ENCODE data around the gene BTG1.

BTG1 gene

DNA sequence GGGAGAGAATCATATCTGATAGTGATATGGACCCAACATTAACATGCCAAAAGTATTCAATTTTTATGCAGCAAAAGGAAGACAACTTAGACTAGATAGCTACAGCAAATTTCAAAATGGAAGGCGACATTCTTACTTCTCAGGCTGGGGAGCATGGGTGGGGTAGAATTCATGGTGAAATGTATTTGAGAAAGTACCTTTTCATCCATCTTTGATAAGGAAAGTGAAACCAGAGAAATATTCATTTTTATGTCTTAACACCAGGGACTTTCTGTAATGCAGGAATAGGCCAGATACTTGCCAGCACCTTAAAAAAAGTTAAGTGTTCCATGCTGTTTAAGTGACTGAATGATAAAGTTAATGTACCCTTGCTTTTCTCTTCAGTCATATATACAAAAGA is 13.4 kb downstream of the BTG1 start:
- DNase-seq: no peak
- H3K4me3 Mint-ChIP-seq: peak overlapping the region; percentile 67
- peaks cover 64% of the 10 kb centered on the region for H3K36me3 Mint-ChIP-seq (ENCODE audit: low read depth)
- H3K4me1 Mint-ChIP-seq (ENCODE audit: low read depth): peaks cover 91% of the 10 kb centered on the region
- H3K9me3 Mint-ChIP-seq: no peaks in the 10 kb centered on the region
- H3K27me3 Mint-ChIP-seq: no peaks in the 10 kb centered on the region
- peak overlapping the region; percentile 90 for H3K27ac Mint-ChIP-seq

- H3K36me3 Mint-ChIP-seq (ENCODE audit: low read depth): peaks cover 59% of the 10 kb centered on the region
- H3K27ac Mint-ChIP-seq: peak overlapping the region; percentile 90
- no peak for DNase-seq
- peaks cover 86% of the 10 kb centered on the region for H3K4me1 Mint-ChIP-seq (ENCODE audit: low read depth)
- H3K4me3 Mint-ChIP-seq: peak overlapping the region; percentile 67
- H3K27me3 Mint-ChIP-seq: no peaks in the 10 kb centered on the region
- H3K9me3 Mint-ChIP-seq: no peaks in the 10 kb centered on the region
These were observed 14.6 kb downstream of the BTG1 start for GRCh38 chr12:92130999-92131398.

GRCh38 chr12:92129609-92130008 is 16.0 kb downstream of the BTG1 start:
- peaks cover 87% of the 10 kb centered on the region for H3K4me1 Mint-ChIP-seq (ENCODE audit: low read depth)
- peaks cover 58% of the 10 kb centered on the region for H3K36me3 Mint-ChIP-seq (ENCODE audit: low read depth)
- H3K4me3 Mint-ChIP-seq: peak overlapping the region; percentile 67
- peak overlapping the region; percentile 90 for H3K27ac Mint-ChIP-seq
- no peak for DNase-seq
- H3K27me3 Mint-ChIP-seq: no peaks in the 10 kb centered on the region
- H3K9me3 Mint-ChIP-seq: no peaks in the 10 kb centered on the region

DNA sequence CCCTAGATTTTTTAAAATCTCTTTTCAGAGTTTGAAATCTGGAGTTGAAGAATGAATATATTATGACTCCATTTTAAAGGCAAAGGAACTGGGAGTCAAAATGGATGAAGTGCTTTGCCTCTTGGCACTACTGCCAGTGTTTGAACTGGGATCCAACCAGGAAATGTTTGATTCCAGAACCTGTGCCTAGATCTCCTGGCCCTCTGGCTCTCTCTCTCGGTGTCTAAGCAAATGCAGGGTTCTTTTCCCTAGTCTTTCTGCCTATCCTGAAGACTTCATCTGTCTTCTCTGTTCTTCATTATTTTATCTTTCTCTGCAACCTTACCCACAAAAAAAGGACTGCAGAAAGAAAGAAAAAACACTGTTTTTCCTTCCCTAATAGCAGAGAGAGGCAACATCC is 17.0 kb downstream of the BTG1 start:
- H3K36me3 Mint-ChIP-seq (ENCODE audit: low read depth): peaks cover 67% of the 10 kb centered on the region
- peak overlapping the region; percentile 90 for H3K27ac Mint-ChIP-seq
- H3K4me1 Mint-ChIP-seq (ENCODE audit: low read depth): peaks cover 87% of the 10 kb centered on the region
- no peaks in the 10 kb centered on the region for H3K9me3 Mint-ChIP-seq
- H3K27me3 Mint-ChIP-seq: no peaks in the 10 kb centered on the region
- no peak for DNase-seq
- no peak overlapping the region for H3K4me3 Mint-ChIP-seq

DNA sequence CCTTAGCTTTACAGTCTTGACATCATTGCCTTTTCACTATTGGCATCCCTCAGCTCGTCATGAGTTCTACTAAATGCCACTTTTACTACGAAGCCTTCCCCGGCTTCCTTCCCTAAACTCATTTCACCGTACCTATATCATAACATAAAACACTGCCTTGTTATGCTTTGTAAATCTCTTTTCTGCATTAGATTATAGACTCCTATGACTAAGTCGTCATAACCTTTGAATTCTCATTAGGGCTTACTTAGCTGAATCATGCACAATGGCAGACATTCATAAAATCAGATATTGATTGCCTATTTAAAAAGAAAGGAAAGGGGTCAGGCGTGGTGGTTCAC is 21.0 kb downstream of the BTG1 start:
- peak overlapping the region; percentile 85 for H3K27ac Mint-ChIP-seq
- peaks cover 63% of the 10 kb centered on the region for H3K4me1 Mint-ChIP-seq (ENCODE audit: low read depth)
- no peak for DNase-seq
- no peaks in the 10 kb centered on the region for H3K27me3 Mint-ChIP-seq
- H3K36me3 Mint-ChIP-seq (ENCODE audit: low read depth): peaks cover 76% of the 10 kb centered on the region
- peaks cover 15% of the 10 kb centered on the region for H3K9me3 Mint-ChIP-seq
- H3K4me3 Mint-ChIP-seq: no peak overlapping the region

GRCh38 chr12:92123780-92124688 is 21.6 kb downstream of the BTG1 start:
- H3K4me1 Mint-ChIP-seq (ENCODE audit: low read depth): peaks cover 63% of the 10 kb centered on the region
- peak overlapping the region; percentile 85 for H3K27ac Mint-ChIP-seq
- H3K4me3 Mint-ChIP-seq: peak overlapping the region; percentile 43
- H3K36me3 Mint-ChIP-seq (ENCODE audit: low read depth): peaks cover 76% of the 10 kb centered on the region
- H3K9me3 Mint-ChIP-seq: peaks cover 19% of the 10 kb centered on the region
- no peak for DNase-seq
- no peaks in the 10 kb centered on the region for H3K27me3 Mint-ChIP-seq

- H3K9me3 Mint-ChIP-seq: peaks cover 24% of the 10 kb centered on the region
- no peak overlapping the region for H3K27ac Mint-ChIP-seq
- H3K36me3 Mint-ChIP-seq (ENCODE audit: low read depth): peaks cover 73% of the 10 kb centered on the region
- no peak for DNase-seq
- H3K27me3 Mint-ChIP-seq: no peaks in the 10 kb centered on the region
- H3K4me1 Mint-ChIP-seq (ENCODE audit: low read depth): peaks cover 62% of the 10 kb centered on the region
- H3K4me3 Mint-ChIP-seq: no peak overlapping the region
These were observed 22.5 kb downstream of the BTG1 start for GRCh38 chr12:92122941-92123779.

GRCh38 chr12:92121826-92122225 is 23.8 kb downstream of the BTG1 start:
- Mint-ChIP-seq H3K9me3 (peaks cover 24% of the 10 kb centered on the region), H3K27ac (peak overlapping the region; percentile 2), H3K36me3 (ENCODE audit: low read depth) (peaks cover 68% of the 10 kb centered on the region), H3K27me3 (no peaks in the 10 kb centered on the region), H3K4me3 (no peak overlapping the region), H3K4me1 (ENCODE audit: low read depth) (peaks cover 60% of the 10 kb centered on the region)
- no peak for DNase-seq

- DNase-seq: no peak
- no peak overlapping the region for H3K4me3 Mint-ChIP-seq
- peak overlapping the region; percentile 48 for H3K27ac Mint-ChIP-seq
- H3K9me3 Mint-ChIP-seq: peaks cover 24% of the 10 kb centered on the region
- peaks cover 54% of the 10 kb centered on the region for H3K36me3 Mint-ChIP-seq (ENCODE audit: low read depth)
- no peaks in the 10 kb centered on the region for H3K27me3 Mint-ChIP-seq
- peaks cover 55% of the 10 kb centered on the region for H3K4me1 Mint-ChIP-seq (ENCODE audit: low read depth)
These were observed 26.7 kb downstream of the BTG1 start for GRCh38 chr12:92118826-92119536.

DNA sequence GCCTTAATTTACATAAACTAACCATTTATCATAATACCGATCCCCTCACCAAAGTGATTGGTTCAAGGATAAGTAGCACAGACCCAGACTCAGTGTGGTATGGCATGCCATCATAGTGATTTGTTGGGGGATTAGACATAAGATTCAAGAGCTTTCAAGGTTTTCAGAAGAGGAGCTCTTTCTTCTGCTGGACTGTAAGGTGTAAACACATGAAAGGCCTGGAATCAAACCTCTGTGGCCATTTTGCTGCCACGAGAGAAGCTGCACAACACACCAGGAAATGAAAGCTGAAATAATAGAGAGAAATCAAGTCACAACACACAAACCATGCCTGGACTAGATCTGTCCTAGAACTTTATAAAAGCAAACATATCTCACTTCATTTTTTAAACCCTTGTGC is 30.8 kb downstream of the BTG1 start:
- Mint-ChIP-seq H3K4me1 (ENCODE audit: low read depth) (peaks cover 69% of the 10 kb centered on the region), H3K4me3 (peak overlapping the region; percentile 30), H3K9me3 (peaks cover 9% of the 10 kb centered on the region), H3K36me3 (ENCODE audit: low read depth) (peaks cover 36% of the 10 kb centered on the region), H3K27ac (peak overlapping the region; percentile 64), H3K27me3 (no peaks in the 10 kb centered on the region)
- DNase-seq: no peak

GRCh38 chr12:92111256-92111655 is 34.4 kb downstream of the BTG1 start:
- Mint-ChIP-seq H3K4me1 (ENCODE audit: low read depth) (peaks cover 81% of the 10 kb centered on the region), H3K9me3 (no peaks in the 10 kb centered on the region), H3K27ac (peak overlapping the region; percentile 83), H3K4me3 (peak overlapping the region; percentile 51), H3K36me3 (ENCODE audit: low read depth) (peaks cover 19% of the 10 kb centered on the region), H3K27me3 (no peaks in the 10 kb centered on the region)
- no peak for DNase-seq

GRCh38 chr12:92110083-92110640 is 35.5 kb downstream of the BTG1 start:
- no peak for DNase-seq
- Mint-ChIP-seq H3K4me1 (ENCODE audit: low read depth) (peaks cover 85% of the 10 kb centered on the region), H3K27ac (peak overlapping the region; percentile 83), H3K4me3 (peak overlapping the region; percentile 51), H3K36me3 (ENCODE audit: low read depth) (peaks cover 17% of the 10 kb centered on the region), H3K9me3 (no peaks in the 10 kb centered on the region), H3K27me3 (no peaks in the 10 kb centered on the region)

DNA sequence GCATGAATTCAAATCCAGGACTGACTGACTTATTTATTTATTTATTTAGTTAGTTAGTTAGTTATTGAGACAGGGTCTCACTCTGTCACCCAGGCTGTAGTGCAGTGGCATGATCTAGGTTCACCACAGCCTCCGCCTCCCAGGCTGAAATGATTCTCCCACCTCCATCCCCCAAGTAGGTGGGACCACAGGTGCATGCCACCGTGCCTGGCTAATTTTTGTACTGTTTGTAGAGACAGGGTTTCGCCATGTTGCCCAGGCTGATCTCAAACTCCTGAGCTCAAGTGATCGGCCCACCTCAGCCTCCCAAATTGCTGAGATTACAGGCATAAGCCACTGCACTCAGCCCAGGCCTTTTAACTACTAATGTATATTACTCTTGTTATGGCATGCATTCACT is 36.0 kb downstream of the BTG1 start:
- no peak for DNase-seq
- H3K27me3 Mint-ChIP-seq: no peaks in the 10 kb centered on the region
- peaks cover 82% of the 10 kb centered on the region for H3K4me1 Mint-ChIP-seq (ENCODE audit: low read depth)
- H3K27ac Mint-ChIP-seq: peak overlapping the region; percentile 83
- peaks cover 14% of the 10 kb centered on the region for H3K36me3 Mint-ChIP-seq (ENCODE audit: low read depth)
- H3K9me3 Mint-ChIP-seq: no peaks in the 10 kb centered on the region
- no peak overlapping the region for H3K4me3 Mint-ChIP-seq

DNA sequence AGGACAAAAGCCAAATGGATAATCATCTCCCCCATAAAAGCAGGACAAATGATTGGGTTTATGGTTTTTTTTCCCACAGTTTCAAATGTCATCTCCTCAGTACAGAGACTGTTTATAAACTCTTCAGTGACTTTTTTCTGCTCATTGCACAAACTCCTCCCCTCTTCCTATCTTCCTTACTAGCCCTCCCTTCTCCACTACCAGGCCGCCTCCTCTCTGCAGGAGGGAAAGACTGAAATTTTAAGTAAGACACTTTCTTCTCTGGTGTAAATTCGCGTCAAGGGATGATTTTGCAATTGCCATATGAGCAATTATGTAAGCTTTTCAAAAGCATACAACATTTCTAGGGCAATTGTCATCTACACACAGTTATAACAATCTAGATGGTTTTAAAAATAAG is 37.0 kb downstream of the BTG1 start:
- no peak overlapping the region for H3K4me3 Mint-ChIP-seq

More for the DNA sequence above, 37.0 kb downstream of the BTG1 start:
- H3K4me1 Mint-ChIP-seq (ENCODE audit: low read depth): peaks cover 79% of the 10 kb centered on the region
- no peaks in the 10 kb centered on the region for H3K27me3 Mint-ChIP-seq
- H3K36me3 Mint-ChIP-seq (ENCODE audit: low read depth): peaks cover 13% of the 10 kb centered on the region
- H3K9me3 Mint-ChIP-seq: no peaks in the 10 kb centered on the region
- DNase-seq: no peak
- no peak overlapping the region for H3K27ac Mint-ChIP-seq

Measured in activated T-cell treated with anti-CD3 and anti-CD28 coated beads, Interleukin-2, amount 50 U/mL, for 24 hours (primary cell).